GM19193 (cell line): ENCODE data around the gene OR5B21.

Experiments used
- POLR2A ChIP-seq: IDR thresholded peaks from 4 replicates; pipeline ENCODE4 v1.6.1; 2011; ENCODE audit not compliant: insufficient read depth, insufficient read length; ENCODE audit errors: extremely low read depth

The OR5B21 gene

GRCh38 chr11:58508005-58508404 is at the start of gene OR5B21:
Gene OR5B21 (minus strand): TSS chr11:58508105. CDS start chr11:58508105, 0 bp downstream.
- TF ChIP-seq POLR2A: no peak

- no peak for TF ChIP-seq POLR2A
These were observed 41.7 kb upstream of the OR5B21 start for GRCh38 chr11:58549644-58550043.

- TF ChIP-seq POLR2A: no peak
These were observed 38.9 kb upstream of the OR5B21 start for GRCh38 chr11:58546841-58547240.

GRCh38 chr11:58531865-58532341 is 24.0 kb upstream of the OR5B21 start:
- TF ChIP-seq POLR2A: no peak

- TF ChIP-seq POLR2A: no peak
These were observed 22.3 kb upstream of the OR5B21 start for GRCh38 chr11:58530236-58530635.

GRCh38 chr11:58527429-58527828 is 19.5 kb upstream of the OR5B21 start:
- TF ChIP-seq POLR2A: no peak

GRCh38 chr11:58526721-58527120 is 18.8 kb upstream of the OR5B21 start:
- no peak for TF ChIP-seq POLR2A

GRCh38 chr11:58525037-58525614 is 17.2 kb upstream of the OR5B21 start:
- TF ChIP-seq POLR2A: no peak

- TF ChIP-seq POLR2A: no peak
These were observed 16.5 kb upstream of the OR5B21 start for GRCh38 chr11:58524232-58525036.

GRCh38 chr11:58513747-58514367 is 6.0 kb upstream of the OR5B21 start:
- no peak for TF ChIP-seq POLR2A

- no peak for TF ChIP-seq POLR2A
These were observed 3.7 kb upstream of the OR5B21 start for GRCh38 chr11:58511636-58512035.

- TF ChIP-seq POLR2A: no peak
These were observed 1.8 kb upstream of the OR5B21 start for GRCh38 chr11:58509748-58510147.

- no peak for TF ChIP-seq POLR2A
These were observed 909 bp upstream of the OR5B21 start for GRCh38 chr11:58508814-58509213.

- TF ChIP-seq POLR2A: no peak
These were observed 550 bp downstream of the OR5B21 start for GRCh38 chr11:58507355-58507754.

GRCh38 chr11:58506935-58507334 is 970 bp downstream of the OR5B21 start:
- TF ChIP-seq POLR2A: no peak

GRCh38 chr11:58505849-58506248 is 2.1 kb downstream of the OR5B21 start:
- TF ChIP-seq POLR2A: no peak
